Measurements from ENCODE around the gene ISYNA1. TPM values are rescaled to one million over a fixed set of nuclear protein-coding genes. Genes with fewer than 3 reads are reported as not detected.

ISYNA1 gene
- total and polyA plus RNA-seq, 12 donors: 3.2 to 313 (median 78.7) TPM

DNA sequence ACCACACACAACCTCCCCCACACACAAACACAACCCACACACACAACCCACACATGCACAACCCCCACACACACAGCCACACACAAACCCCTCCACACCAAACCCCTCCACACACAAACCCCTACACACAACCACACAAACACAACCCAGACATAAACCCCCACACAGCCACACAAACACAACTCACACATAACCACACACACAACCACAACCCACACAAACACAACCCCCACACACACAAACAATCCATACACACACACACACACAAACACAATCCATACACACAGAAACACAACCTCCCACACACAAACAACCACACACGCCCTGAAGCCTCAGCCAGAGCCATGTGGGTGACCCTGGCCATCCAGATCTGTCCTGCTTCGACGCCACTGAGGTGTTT is 30.0 kb upstream of the ISYNA1 start:
- Histone ChIP-seq H3K9me3 (replicated peaks in 1 of 3) (no peaks in the 10 kb centered on the region), H3K4me1 (replicated peaks in 1 of 2) (peaks cover 13 to 47% of the 10 kb centered on the region in 2 donors), H3K27ac (peak overlapping the region in 1 of 5 donors; percentile 22), H3K27me3 (no peaks in the 10 kb centered on the region), H3K4me3 (no peak overlapping the region), H3K36me3 (replicated peaks in 1 of 2) (peaks cover 0 to 16% of the 10 kb centered on the region in 2 donors)
- TF ChIP-seq, protein P1, sequence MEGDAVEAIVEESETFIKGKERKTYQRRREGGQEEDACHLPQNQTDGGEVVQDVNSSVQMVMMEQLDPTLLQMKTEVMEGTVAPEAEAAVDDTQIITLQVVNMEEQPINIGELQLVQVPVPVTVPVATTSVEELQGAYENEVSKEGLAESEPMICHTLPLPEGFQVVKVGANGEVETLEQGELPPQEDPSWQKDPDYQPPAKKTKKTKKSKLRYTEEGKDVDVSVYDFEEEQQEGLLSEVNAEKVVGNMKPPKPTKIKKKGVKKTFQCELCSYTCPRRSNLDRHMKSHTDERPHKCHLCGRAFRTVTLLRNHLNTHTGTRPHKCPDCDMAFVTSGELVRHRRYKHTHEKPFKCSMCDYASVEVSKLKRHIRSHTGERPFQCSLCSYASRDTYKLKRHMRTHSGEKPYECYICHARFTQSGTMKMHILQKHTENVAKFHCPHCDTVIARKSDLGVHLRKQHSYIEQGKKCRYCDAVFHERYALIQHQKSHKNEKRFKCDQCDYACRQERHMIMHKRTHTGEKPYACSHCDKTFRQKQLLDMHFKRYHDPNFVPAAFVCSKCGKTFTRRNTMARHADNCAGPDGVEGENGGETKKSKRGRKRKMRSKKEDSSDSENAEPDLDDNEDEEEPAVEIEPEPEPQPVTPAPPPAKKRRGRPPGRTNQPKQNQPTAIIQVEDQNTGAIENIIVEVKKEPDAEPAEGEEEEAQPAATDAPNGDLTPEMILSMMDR (IDR thresholded peaks at IDR 0.05): no peak
- TF ChIP-seq POLR2A (IDR thresholded peaks at IDR 0.05): no peak
- DNase-seq: no peak
- 73 to 93% (median 86%) methylated on average over 3 of the region's 3 CpGs for WGBS, 4 donors
- intact Hi-C loops (cut with DNase I): loop anchor here (5.0 to 10.0 kb wide), 4 partner anchors 47 to 457 kb away; no protein-coding TSS in a partner anchor

DNA sequence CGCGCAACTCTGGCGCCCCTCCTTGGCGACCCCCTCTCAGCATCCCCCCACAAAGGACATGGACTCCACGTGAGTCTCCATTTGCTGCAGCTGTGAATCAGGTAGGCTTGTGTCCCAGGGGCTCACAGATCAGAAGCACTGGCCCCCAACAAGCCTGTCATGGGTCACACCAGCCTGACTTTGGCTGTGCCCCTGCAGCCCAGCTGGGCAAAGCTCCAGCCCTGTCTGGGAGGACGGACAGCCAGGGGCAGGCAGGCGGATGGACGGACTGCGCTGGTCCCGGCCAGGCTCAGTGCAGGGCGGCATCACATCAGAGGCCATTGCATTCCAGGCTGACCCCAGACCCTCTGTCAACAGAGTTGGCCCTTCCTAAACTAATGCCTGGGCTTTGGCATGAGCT is 28.4 kb upstream of the ISYNA1 start:
- peaks cover 11 to 45% of the 10 kb centered on the region in 2 donors for H3K4me1 ChIP-seq (replicated peaks in 1 of 2)
- no peak overlapping the region for H3K4me3 ChIP-seq
- intact Hi-C loops (cut with DNase I): loop anchor here (5.0 to 10.0 kb wide), 4 partner anchors 48 to 458 kb away; no protein-coding TSS in a partner anchor
- H3K27me3 ChIP-seq: no peaks in the 10 kb centered on the region
- 88 to 100% (median 90%) methylated on average over 1 to 11 of the region's 11 CpGs for WGBS, 4 donors
- peak overlapping the region in 2 of 5 donors; percentile 88 to 89 for H3K27ac ChIP-seq
- DNase-seq: no peak
- H3K9me3 ChIP-seq (replicated peaks in 1 of 3): no peaks in the 10 kb centered on the region
- peaks cover 0 to 15% of the 10 kb centered on the region in 2 donors for H3K36me3 ChIP-seq (replicated peaks in 1 of 2)
- TF ChIP-seq, protein P1 (IDR thresholded peaks at IDR 0.05): no peak
- no peak for TF ChIP-seq POLR2A (IDR thresholded peaks at IDR 0.05)

DNA sequence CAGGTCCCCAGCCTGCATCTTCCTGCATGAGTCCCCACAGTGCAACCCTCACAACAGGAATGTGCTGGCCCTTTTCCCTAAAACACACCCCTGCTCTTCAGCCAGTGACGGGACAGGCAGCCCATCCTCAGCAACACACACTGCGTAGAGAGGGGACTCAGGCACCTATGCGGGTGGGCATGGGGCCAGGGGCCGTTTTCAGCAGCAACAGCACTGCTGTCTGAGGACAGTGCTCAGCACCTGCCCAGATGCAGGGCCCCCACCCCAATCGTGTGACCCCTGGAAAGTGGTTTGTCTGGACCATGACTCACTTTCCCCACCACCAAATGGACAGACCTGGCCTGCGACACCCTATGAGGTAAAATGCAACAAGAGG is 28.0 kb upstream of the ISYNA1 start:
- DNase-seq: no peak
- no peaks in the 10 kb centered on the region for H3K27me3 ChIP-seq
- no peaks in the 10 kb centered on the region for H3K9me3 ChIP-seq (replicated peaks in 1 of 3)
- no peak overlapping the region for H3K4me3 ChIP-seq
- TF ChIP-seq, protein P1 (IDR thresholded peaks at IDR 0.05): no peak
- TF ChIP-seq POLR2A (IDR thresholded peaks at IDR 0.05): no peak
- H3K4me1 ChIP-seq (replicated peaks in 1 of 2): peaks cover 11 to 49% of the 10 kb centered on the region in 2 donors
- WGBS, 4 donors: 80 to 88% (median 88%) methylated on average over 5 to 6 of the region's 6 CpGs; no CpG with 5 or more reads in 1 of the 4 donors
- intact Hi-C loops (cut with DNase I): loop anchor here (5.0 to 10.0 kb wide), 4 partner anchors 49 to 459 kb away; no protein-coding TSS in a partner anchor
- peaks cover 0 to 16% of the 10 kb centered on the region in 2 donors for H3K36me3 ChIP-seq (replicated peaks in 1 of 2)
- peak overlapping the region in 2 of 5 donors; percentile 88 to 89 for H3K27ac ChIP-seq

DNA sequence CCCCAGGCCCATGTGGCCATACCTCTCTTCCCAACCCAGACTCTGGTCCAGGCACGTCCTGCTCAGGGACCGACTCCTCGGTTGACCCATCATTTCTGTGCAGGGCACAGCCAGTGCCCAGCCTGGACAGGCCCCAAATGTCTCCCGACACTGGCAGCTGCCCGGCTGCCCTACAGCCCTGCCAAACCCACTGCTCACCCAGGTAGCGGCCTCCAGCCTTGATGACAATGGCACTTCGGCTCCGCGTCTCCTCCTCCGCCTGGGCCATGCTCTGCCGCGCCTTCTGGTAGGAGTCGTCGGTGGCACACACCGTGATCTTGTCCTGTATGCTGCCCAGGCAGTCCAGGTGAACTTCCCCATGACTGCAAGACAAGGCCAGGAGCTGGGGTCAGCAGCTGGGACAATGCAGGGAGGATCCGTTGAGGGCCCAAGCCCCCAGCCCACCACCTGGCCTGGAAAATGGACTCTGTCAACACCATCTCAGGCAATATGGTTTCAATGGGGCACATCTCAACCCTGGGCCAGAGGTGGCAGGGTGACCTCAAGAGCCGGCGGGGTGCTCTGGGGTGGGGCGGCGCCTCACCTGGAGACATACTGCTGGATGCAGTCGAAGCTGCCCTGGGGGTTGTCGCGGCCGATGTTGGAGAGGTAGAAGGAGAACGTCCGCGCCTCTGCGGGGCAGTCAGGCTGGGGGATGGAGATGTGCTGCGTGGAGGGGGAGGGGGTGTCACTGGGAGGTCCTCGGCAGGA is 27.5 kb upstream of the ISYNA1 start:
- WGBS, 4 donors: 84 to 88% (median 87%) methylated on average over 17 to 30 of the region's 30 CpGs
- H3K4me1 ChIP-seq (replicated peaks in 1 of 2): peaks cover 15 to 53% of the 10 kb centered on the region in 2 donors
- intact Hi-C loops (cut with DNase I): loop anchor here (5.0 to 10.0 kb wide), 4 partner anchors 49 to 459 kb away; no protein-coding TSS in a partner anchor
- no peak for DNase-seq
- no peaks in the 10 kb centered on the region for H3K9me3 ChIP-seq (replicated peaks in 1 of 3)
- H3K27ac ChIP-seq: peak overlapping the region; percentile 33 to 89 (median 70)
- no peaks in the 10 kb centered on the region for H3K27me3 ChIP-seq
- peaks cover 0 to 22% of the 10 kb centered on the region in 2 donors for H3K36me3 ChIP-seq (replicated peaks in 1 of 2)
- H3K4me3 ChIP-seq: no peak overlapping the region
- TF ChIP-seq, protein P1 (IDR thresholded peaks at IDR 0.05): no peak
- TF ChIP-seq POLR2A (IDR thresholded peaks at IDR 0.05): no peak

Data from adrenal gland (tissue), 12 donors.